Measurements from ENCODE around the gene SLC35C1.

Gene SLC35C1

DNA sequence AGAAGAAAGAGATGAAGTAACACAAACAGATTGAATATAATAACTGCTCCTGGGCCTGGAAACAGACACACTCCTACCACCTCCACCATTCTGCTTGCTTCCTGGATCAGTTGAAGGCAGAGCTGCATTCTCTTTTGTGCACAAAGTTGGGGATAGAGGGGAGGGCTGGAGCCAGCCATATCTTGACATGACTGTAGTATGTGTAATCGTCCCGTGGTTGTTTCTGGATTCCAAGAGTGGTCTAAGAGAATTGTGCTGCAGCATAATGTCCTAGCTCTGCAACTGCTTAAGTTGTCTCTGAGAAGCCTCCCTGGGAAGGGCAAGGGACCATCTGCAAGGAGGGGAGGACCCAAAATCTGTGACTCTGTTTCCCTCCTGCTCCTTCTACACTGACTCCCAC is 45.5 kb downstream of the SLC35C1 start:
- TF ChIP-seq ZFX (IDR thresholded peaks at IDR 0.05) = no peak
- TF ChIP-seq, protein P1, sequence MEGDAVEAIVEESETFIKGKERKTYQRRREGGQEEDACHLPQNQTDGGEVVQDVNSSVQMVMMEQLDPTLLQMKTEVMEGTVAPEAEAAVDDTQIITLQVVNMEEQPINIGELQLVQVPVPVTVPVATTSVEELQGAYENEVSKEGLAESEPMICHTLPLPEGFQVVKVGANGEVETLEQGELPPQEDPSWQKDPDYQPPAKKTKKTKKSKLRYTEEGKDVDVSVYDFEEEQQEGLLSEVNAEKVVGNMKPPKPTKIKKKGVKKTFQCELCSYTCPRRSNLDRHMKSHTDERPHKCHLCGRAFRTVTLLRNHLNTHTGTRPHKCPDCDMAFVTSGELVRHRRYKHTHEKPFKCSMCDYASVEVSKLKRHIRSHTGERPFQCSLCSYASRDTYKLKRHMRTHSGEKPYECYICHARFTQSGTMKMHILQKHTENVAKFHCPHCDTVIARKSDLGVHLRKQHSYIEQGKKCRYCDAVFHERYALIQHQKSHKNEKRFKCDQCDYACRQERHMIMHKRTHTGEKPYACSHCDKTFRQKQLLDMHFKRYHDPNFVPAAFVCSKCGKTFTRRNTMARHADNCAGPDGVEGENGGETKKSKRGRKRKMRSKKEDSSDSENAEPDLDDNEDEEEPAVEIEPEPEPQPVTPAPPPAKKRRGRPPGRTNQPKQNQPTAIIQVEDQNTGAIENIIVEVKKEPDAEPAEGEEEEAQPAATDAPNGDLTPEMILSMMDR (conservative IDR thresholded peaks at IDR 0.05) = no peak
- no peak overlapping the region for H3K27ac ChIP-seq

DNA sequence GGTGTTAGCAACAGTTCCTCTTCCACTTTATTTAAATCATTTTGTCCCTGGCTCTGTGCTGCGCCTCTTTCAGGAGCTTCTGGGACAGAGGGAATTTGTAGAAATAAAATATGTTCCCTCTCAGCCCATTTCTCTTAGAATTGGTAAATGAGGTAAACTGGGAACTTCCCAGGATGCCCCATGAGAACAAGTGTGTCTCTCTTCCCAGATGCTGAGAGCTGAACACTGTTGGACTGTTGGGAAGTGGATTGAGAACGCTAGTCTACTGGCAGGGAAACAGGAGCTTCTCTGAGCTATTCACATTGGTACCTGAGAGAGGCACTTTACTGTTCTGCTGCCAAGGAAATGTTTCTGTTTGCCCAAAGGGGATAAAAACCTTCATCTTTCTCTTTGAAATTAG is 46.3 kb downstream of the SLC35C1 start:
- no peak for TF ChIP-seq ZFX (IDR thresholded peaks at IDR 0.05)
- TF ChIP-seq, protein P1 (conservative IDR thresholded peaks at IDR 0.05) = no peak

DNA sequence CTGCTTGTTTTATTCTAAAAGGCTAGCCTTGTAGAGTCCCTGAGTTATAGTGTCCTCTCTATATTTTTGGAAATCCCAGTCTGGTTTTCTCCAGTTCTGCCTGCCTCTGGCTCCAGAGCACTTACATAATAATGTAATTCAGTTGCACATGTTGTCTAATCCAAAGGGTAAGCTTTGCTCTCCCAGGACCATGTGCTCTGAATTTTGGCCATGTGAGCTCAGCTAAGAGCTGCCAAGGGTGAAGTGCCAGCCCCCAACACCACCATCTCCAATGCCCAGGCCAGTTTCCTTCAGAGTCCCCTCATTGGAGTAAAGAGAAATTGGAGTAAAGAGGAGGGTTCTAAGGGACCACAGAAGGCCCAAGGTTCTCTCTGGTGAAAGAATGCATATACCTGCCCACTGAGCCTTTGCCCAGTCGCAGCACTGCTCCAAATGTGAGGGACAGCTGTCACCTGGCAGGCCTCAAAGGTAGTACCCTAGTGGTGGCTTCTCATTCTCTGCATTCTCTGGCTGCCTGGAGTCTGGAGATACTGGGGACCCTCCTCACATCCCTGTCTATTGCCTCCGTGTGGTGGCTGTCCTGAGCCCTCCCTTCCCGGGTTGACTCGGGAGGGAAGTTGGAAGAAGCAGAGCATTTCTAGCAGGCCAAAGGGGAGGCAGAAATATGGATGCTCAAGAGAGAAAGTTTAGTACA is 47.2 kb downstream of the SLC35C1 start:
- no peak overlapping the region for H3K27ac ChIP-seq
- TF ChIP-seq, protein P1 (conservative IDR thresholded peaks at IDR 0.05) = no peak
- no peak for TF ChIP-seq ZFX (IDR thresholded peaks at IDR 0.05)

More for the DNA sequence above, 46.3 kb downstream of the SLC35C1 start:
- no peak overlapping the region for H3K27ac ChIP-seq

DNA sequence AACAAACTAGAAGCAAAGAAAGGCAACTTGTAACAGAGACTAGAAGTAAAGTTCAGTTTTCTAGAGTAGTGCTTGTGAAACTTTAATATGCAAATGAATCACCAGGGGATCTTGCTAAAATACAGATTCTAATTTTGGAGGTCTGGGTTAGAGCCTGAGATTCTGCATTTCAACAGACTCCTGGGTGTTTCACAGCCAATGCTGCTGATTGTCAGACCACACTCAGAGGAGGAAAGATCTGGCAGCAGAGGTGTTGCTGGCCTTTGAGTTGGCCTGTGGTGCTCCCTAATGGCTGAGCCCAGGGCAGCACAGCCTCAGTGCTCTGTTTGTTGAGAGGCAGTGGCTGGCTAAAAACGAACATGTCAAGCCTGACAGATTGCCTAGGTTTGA is 47.8 kb downstream of the SLC35C1 start:
- TF ChIP-seq, protein P1 (conservative IDR thresholded peaks at IDR 0.05) = no peak
- no peak for TF ChIP-seq ZFX (IDR thresholded peaks at IDR 0.05)
- H3K27ac ChIP-seq = no peak overlapping the region

DNA sequence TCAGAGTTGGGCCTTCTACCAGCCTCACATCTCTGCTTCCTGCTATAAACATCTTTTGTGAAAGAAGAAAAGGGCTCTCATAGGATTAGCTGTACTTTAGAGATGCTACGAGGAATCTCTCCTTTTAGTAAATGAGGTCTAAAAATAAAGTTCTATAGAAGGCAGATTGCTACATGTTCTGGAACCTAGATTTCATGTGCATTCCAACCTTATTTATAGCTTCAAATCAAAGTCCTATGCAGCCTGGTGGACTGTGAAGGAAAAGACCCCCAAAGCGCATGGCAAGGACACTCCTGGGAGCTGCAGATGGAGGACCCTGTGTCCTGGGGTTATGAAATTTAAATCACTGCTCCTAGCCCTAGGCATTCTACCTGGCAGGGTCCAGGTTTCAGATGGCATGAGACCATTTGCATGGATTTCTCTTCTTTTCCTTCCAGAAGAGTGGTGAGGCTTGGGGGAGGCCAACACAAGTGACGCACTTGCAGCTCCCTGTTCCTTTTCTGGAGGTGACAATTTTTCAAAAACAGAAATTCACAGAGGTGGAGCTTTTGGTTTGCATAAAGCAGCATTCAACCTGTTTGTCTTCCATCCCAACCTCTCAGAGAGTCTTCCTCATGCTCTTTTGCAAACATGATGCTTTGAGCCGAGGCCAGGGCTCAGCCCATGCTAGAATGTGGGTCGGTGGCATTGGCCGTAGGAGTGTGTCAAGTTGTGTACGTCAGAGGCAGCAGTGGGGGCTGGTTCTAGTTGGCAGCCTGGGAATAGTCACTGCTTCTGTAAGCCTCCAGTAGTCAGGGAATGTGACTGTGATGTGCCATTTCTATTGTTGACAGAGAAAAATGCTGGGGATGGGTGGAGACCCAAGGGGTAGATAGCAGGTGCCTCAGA is 48.6 kb downstream of the SLC35C1 start:
- TF ChIP-seq, protein P1 (conservative IDR thresholded peaks at IDR 0.05) = no peak
- no peak for TF ChIP-seq ZFX (IDR thresholded peaks at IDR 0.05)
- no peak overlapping the region for H3K27ac ChIP-seq

DNA sequence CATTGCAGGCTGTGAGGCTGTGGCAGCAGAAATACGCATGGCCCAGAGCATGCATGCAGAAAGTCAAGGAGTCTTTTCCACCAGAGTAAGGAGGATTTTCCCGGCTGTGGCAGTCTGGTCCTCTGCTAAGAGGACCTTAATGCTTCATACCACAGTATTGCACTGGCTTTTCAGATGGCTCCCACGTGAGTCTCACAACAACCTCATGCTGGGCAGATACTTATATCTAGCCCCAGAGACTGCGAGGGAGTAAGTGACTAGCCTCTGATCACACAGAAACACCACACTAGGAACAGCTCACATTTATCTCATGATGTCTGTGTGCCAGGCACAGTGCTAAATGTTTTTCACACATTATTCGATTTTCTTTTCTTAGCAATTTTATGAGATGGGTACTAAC is 50.4 kb downstream of the SLC35C1 start:
- H3K27ac ChIP-seq = no peak overlapping the region
- no peak for TF ChIP-seq ZFX (IDR thresholded peaks at IDR 0.05)
- TF ChIP-seq, protein P1 (conservative IDR thresholded peaks at IDR 0.05) = no peak

DNA sequence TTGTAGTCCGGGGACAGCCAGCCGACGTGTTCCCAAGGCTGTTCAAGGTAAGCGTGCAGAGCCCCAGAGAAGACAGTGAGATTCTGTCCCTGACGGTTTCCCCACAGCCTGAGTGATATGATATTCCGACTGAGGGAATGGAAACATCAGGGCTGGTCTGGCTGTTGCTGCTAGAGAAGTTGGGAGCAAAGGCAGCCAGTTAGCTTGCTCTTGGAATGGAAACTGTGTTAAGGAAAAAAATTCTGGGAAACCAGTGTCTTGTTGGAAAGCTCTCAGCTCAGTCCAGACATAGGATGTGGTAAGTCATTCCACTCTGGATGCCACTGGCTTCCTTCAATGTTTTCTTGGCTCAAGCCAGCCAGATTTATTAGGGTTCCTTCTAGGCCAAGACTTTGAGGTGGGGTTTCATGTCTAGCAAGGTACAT is 51.1 kb downstream of the SLC35C1 start:
- TF ChIP-seq, protein P1 (conservative IDR thresholded peaks at IDR 0.05) = no peak
- TF ChIP-seq ZFX (IDR thresholded peaks at IDR 0.05) = no peak
- no peak overlapping the region for H3K27ac ChIP-seq

Data from C4-2B (cell line).